Mucosa of descending colon (tissue), 3 donors: ENCODE results near the gene ZCRB1. TPM values are rescaled to one million over a fixed set of nuclear protein-coding genes. Genes with fewer than 3 reads are reported as not detected.

Experiments used
- ATAC-seq: fragments of 200-7000 bp; cut with Tn5 transposase; one replicate; pipeline ENCODE4 v1.9.1; 2020; ENCODE audit warnings: mild to moderate bottlenecking, moderate library complexity
- DNase-seq, 3 donors: peaks; one replicate each; pipeline ENCODE4 v3.0.0-alpha.2; 2020
- H3K36me3 ChIP-seq: fragments of 200-600 bp; one replicate; pipeline ENCODE4 v1.8.0; 2021; ENCODE audit warnings: low read depth, mild to moderate bottlenecking
- H3K4me1 ChIP-seq: fragments of 200-600 bp; one replicate; pipeline ENCODE4 v1.8.0; 2021; ENCODE audit warnings: low read depth, mild to moderate bottlenecking
- H3K4me3 ChIP-seq: fragments of 200-600 bp; one replicate; pipeline ENCODE4 v1.8.0; 2021; ENCODE audit warnings: mild to moderate bottlenecking
- H3K9me3 ChIP-seq: fragments of 200-600 bp; one replicate; pipeline ENCODE4 v1.8.0; 2021; ENCODE audit warnings: mild to moderate bottlenecking
- CTCF ChIP-seq: fragments of 200-600 bp; IDR thresholded peaks from one replicate; pipeline ENCODE4 v1.8.0; 2022; ENCODE audit warnings: antibody characterized with exemption, mild to moderate bottlenecking
- intact Hi-C, 2 donors: fragments of 100-400 bp; cut with DNase I in 1 of 2; cut with micrococcal nuclease in 1 of 2; formaldehyde crosslinking; loops; one replicate each; pipeline versions ENCODE4 v1.11.0 to v1.11.1; 2022; cut with DNase I, micrococcal nuclease
- total RNA-seq, 3 donors: library from RNA; stranded (reverse); fragmentation: NEBNext Ultra II Directional in 2 of 3; extraction: Animal tissue kit (Norgen Biotek cat#: 25700) in 2 of 3; gene quantifications; one replicate each; pipeline versions ENCODE4 v1.2.1 to v1.2.4, GENCODE V29; 2021 to 2023
- donor health status: DM: no; HTN: no; CAD: no; lungs with moderate emphysema.
- donor health status: DM: no; HTN: no; CAD: no.
- donor health status: DM: no; HTN: yes; CAD: no.

The ZCRB1 gene
- total RNA-seq, 3 donors from 2014 or later: 31.4 to 43.3 (median 40.3) TPM

- DNase-seq (no peak), ATAC-seq (no peak)
- Histone ChIP-seq H3K4me1 (no peaks in the 10 kb centered on the region), H3K36me3 (no peaks in the 10 kb centered on the region), H3K9me3 (no peaks in the 10 kb centered on the region), H3K4me3 (no peak overlapping the region)
- no peak for TF ChIP-seq CTCF
- intact Hi-C loops: no loop called here
Measured at GRCh38 chr12:42346403-42347002, 20.6 kb upstream of the ZCRB1 start.

GRCh38 chr12:42343721-42344120 is 17.8 kb upstream of the ZCRB1 start:
- Histone ChIP-seq H3K9me3 (no peaks in the 10 kb centered on the region), H3K4me3 (no peak overlapping the region), H3K36me3 (no peaks in the 10 kb centered on the region), H3K4me1 (no peaks in the 10 kb centered on the region)
- intact Hi-C loops: no loop called here
- TF ChIP-seq CTCF: no peak
- DNase-seq (no peak), ATAC-seq (no peak)

- DNase-seq (no peak), ATAC-seq (no peak)
- no peaks in the 10 kb centered on the region for H3K9me3 ChIP-seq
- H3K4me3 ChIP-seq: no peak overlapping the region
- H3K4me1 ChIP-seq: no peaks in the 10 kb centered on the region
- TF ChIP-seq CTCF: no peak
- intact Hi-C loops: no loop called here
- no peaks in the 10 kb centered on the region for H3K36me3 ChIP-seq
Measured at GRCh38 chr12:42342028-42342427, 16.1 kb upstream of the ZCRB1 start.

GRCh38 chr12:42338280-42338679 is 12.4 kb upstream of the ZCRB1 start:
- Histone ChIP-seq H3K9me3 (no peaks in the 10 kb centered on the region), H3K36me3 (no peaks in the 10 kb centered on the region), H3K4me1 (no peaks in the 10 kb centered on the region), H3K4me3 (no peak overlapping the region)
- intact Hi-C loops: no loop called here
- DNase-seq: no peak
- ATAC-seq: no peak
- no peak for TF ChIP-seq CTCF

GRCh38 chr12:42336286-42336685 is 10.4 kb upstream of the ZCRB1 start:
- intact Hi-C loops: no loop called here
- Histone ChIP-seq H3K9me3 (no peaks in the 10 kb centered on the region), H3K4me3 (no peak overlapping the region), H3K4me1 (peaks cover 3% of the 10 kb centered on the region), H3K36me3 (no peaks in the 10 kb centered on the region)
- no peak for DNase-seq
- no peak for ATAC-seq
- no peak for TF ChIP-seq CTCF
